Activated gamma-delta T cell treated with Interleukin-2 at 50 U/mL for 16 hours (primary cell): ENCODE measurements around the gene GRIN1.
A peak's percentile ranks its signal among the peaks of the same experiment; 100 is the strongest.

Experiments
- DNase-seq: peaks from one replicate; pipeline ENCODE4 v3.0.0-alpha.2; 2020

Gene GRIN1

GRCh38 chr9:137149363-137149762, 10.4 kb downstream of the GRIN1 start:
- DNase-seq: no peak

GRCh38 chr9:137149942-137150616, 11.1 kb downstream of the GRIN1 start:
- DNase-seq: no peak

- no peak for DNase-seq
Observed at GRCh38 chr9:137150617-137151457, 11.9 kb downstream of the GRIN1 start.

GRCh38 chr9:137152844-137153405, 14.0 kb downstream of the GRIN1 start:
- no peak for DNase-seq

- peak; percentile 45 for DNase-seq
Observed at GRCh38 chr9:137156567-137157375, 17.8 kb downstream of the GRIN1 start.

GRCh38 chr9:137157618-137158415, 18.9 kb downstream of the GRIN1 start:
- DNase-seq: no peak

- no peak for DNase-seq
Observed at GRCh38 chr9:137158625-137159024, 19.7 kb downstream of the GRIN1 start.

- no peak for DNase-seq
Observed at GRCh38 chr9:137159105-137160053, 20.4 kb downstream of the GRIN1 start.

GRCh38 chr9:137160054-137160425, 21.1 kb downstream of the GRIN1 start:
- no peak for DNase-seq

GRCh38 chr9:137160716-137161557, 22.0 kb downstream of the GRIN1 start:
- no peak for DNase-seq

- DNase-seq: no peak
Observed at GRCh38 chr9:137161558-137162486, 22.9 kb downstream of the GRIN1 start.

- DNase-seq: no peak
Observed at GRCh38 chr9:137162505-137163364, 23.8 kb downstream of the GRIN1 start.

GRCh38 chr9:137163365-137163715, 24.4 kb downstream of the GRIN1 start:
- no peak for DNase-seq

- no peak for DNase-seq
Observed at GRCh38 chr9:137163805-137164204, 24.9 kb downstream of the GRIN1 start.

- DNase-seq: no peak
Observed at GRCh38 chr9:137164370-137165249, 25.7 kb downstream of the GRIN1 start.

GRCh38 chr9:137165250-137165836, 26.4 kb downstream of the GRIN1 start:
- no peak for DNase-seq
